Activated gamma-delta T cell treated with anti-CD3 and anti-CD28 coated beads, Interleukin-2, amount 50 U/mL, for 16 hours (primary cell): Measurements from ENCODE around the gene MTG1.
"Not testable (repeated sequence)": the region's sequence is repeated elsewhere in the genome, so short reads cannot be mapped to it uniquely, and the experiment has no call there.

ENCODE experiments used
- DNase-seq: peaks from one replicate; pipeline ENCODE4 v3.0.0-alpha.2; 2020; ENCODE audit warnings: low read depth

MTG1 gene

GRCh38 chr10:133400624-133401424 lies 6.9 kb downstream of the MTG1 start:
- no peak for DNase-seq

DNA sequence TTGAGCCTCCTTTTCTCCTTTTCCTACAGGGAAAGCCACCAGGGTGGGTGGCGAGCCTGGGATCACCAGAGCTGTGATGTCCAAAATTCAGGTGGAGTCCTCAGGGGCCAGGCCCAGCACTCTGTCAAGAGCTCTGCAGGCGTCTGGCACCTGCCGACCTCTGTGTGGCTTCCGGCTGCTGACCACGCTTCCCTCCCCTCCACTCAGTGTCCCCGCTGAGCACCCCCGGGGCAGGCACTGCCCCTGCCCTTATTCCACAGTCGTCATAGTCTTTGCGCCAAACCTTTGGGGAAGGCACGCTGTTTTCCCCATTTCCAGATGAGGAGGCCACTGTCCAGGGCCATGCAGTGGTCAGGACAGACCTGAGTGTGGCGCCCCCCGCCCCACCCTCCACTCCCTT lies 7.5 kb downstream of the MTG1 start:
- no peak for DNase-seq

DNA sequence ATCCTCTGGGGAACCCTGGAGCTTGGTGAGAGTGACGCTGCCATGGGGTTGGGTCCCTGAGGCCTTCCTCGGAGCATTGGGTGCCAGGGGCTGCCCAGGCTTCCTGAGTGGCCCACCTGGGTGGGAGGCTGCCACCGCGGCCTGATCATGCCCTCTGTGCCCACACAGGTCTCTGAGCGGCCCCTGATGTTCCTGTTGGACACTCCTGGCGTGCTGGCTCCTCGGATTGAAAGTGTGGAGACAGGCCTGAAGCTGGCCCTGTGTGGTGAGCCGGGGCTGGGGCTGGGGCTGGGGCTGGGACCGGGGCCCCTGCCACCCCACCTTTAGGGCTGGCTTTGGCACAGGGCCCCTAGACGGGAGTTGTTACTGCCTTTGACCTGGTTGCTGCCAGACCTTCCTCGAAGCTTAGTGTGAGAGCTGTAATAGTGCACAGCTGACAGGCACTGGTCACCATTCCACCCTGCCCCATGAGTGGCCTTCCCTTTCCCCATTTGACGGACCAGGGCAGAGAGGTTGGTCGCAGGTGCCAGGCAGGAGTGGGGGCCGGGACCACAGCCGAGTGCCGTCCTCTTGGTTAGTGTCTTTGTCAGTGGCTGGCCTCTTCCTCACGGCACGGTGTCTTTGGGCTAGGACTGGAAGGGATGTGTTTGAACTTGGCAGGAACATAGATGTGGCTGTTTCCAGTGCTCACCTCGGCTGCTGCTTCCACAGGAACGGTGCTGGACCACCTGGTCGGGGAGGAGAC lies 8.2 kb downstream of the MTG1 start:
- DNase-seq, result no peak

DNA sequence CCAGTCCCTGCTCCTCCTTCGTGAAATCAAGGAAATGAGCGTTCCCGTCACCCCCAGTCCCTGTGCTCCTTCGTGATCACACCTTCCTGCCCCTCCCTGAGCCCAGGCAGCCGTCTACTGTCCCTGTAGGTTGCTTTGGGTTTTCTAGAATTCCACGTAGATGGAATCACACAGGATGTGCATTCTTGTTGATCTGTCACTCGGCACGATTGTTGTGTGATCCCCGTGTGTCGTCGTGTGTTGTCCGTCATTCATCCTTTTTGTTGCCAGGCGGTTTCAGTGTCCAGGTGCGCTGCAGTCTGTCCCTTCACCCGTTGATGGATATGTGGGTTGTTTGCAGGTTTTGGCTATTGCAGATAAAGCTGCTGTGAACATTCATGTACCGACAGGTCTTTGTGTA lies 9.4 kb downstream of the MTG1 start:
- DNase-seq, result no peak

DNA sequence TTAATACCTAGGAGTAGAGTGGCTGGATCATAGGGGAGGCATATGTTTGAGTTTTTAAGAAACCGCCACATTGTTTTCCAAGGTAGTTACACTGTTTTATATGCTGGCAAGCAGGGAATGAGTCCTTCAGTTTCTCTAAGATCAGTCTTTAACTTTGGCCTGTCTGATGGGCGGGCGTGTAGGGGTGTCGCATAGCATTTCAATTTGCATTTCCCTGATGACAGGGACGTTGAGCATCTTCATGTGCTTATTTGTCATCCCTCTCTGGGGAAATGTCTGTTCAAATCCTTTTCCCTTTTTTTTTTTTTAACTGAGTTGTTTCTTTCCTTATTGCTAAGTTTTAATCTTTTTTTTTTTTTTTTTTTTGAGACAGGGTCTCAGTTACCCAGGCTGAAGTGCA lies 9.8 kb downstream of the MTG1 start:
- DNase-seq, result no peak

DNA sequence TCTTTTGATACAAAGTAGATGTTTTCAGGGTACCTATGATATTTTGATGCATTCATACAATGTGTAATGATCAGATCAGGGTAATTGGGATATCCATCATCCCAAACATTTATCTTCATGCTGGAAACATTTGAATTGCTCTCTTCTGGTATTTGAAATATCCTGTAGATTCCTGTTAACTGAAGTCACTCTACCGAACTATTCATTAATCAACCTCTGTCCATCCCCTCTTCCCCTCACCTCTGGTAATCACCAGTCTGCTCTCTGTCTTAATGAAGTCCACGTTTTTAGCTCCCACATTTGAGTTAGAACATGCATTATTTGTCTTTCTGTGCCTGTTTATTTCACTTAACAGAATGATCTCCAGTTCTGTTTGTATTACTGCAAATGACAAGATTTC lies 11.3 kb downstream of the MTG1 start:
- DNase-seq, result no peak

GRCh38 chr10:133405844-133406527 lies 12.0 kb downstream of the MTG1 start:
- DNase-seq, result no peak

DNA sequence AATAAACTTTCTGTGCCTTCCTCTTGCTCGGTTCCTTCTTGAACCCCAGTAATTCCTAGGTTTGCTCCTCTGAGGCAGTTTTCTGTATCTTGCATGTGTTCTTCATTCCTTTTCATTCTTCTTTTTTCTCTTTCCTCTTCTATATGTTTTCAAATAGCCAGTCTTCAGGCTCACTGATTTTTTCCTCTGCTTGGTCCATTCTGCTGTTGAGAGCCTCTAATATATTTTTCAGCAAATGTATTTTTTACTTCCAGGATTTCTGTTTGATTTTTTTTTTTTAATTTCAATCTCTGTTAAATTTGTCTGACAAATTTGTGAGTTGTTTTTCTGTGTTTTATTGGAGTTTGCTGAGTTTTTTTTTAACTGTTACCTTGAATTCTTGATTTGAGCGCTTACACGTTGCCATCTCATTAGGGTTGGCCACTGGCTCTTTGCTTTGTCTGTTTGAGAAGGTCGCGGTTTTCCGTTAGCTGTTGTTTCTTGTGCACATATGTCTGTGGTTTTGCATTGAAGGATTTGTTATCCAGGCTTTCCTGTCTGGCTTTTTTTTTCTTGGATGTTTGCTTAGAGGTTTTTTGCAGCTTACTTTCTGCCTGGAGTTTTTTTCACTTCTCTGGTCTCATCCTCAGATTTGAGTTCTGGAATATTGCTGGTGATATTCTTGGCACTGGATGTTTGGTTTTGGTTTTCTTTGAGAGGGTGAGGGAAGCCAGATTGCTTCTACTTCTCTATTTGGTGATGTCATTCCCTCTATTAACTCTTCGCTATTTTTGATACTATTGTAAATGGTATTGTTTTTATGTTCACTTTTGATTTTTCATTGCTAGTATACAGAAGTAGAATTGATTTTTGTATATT lies 17.8 kb downstream of the MTG1 start:
- DNase-seq, result no peak

DNA sequence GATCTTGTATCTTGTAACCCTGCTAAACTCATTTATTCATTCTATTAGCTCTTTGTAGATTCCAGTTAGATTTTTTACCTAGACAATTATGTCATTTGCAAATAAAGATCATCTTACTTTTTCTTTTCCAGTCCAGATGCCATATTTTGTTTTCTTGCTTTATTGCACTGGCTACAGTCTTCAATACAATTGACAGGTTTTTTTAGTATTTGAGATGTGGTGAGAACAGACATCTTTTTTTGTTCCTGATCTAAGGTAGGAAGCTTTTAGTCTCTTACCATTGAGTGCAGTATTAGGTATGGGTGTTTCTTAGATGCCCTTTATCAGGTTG lies 18.4 kb downstream of the MTG1 start:
- DNase-seq, result no peak

- not testable (repeated sequence) for DNase-seq
Observed at GRCh38 chr10:133414401-133414800, 20.4 kb downstream of the MTG1 start.

GRCh38 chr10:133415752-133416151 lies 21.8 kb downstream of the MTG1 start:
- DNase-seq, result no peak

- no peak for DNase-seq
Observed at GRCh38 chr10:133418289-133418993, 24.5 kb downstream of the MTG1 start.

DNA sequence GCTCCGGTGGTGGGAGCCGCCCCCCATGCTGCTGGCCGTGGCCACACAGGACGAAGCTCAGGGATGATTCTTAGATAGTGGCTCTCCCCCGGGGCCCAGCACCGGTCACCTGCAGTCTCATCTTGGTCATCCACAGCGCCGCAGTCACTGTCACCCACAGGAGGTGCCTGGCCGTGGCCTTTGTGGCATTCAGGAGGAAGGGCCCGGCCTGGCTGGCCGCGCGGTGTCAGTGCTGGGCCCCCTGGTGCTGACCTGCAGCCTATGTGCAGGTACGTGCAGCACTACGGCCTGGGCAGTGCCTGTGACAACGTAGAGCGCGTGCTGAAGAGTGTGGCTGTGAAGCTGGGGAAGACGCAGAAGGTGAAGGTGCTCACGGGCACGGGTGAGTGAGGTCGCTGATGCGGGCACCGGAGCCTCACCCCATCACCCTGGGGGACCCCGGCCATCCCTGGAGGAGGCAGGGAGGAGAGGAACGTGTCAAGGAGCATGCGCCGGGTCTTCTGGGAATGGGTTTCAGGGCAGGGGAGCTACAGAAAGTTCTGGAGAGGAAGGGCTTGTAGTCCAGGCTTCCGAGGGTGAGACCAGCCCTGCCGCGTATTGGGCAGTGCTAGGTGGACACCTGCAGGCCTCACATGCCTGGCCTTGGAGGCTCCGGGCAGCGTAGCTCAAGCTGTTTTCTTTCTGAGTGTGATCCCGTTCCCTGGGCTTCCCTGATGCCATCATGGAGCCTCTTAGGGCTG lies 25.4 kb downstream of the MTG1 start:
- DNase-seq, result no peak

DNA sequence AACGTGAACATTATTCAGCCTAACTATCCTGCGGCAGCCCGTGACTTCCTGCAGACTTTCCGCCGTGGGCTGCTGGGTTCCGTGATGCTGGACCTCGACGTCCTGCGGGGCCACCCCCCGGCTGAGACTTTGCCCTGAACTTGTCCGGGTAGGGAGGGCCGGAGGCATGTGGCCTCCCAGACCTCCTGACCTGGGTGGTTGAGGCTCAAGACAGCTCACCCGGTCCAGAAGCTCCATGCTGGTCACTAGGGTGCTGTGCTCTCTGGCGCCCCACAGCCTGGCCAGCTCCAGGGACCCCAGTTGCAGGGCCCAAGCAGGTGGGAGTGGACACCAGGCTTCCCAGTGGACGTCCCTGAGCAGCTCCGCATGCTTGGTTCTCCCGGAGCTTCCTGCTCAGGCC lies 26.1 kb downstream of the MTG1 start:
- no peak for DNase-seq

- no peak for DNase-seq
Observed at GRCh38 chr10:133420579-133420978, 26.6 kb downstream of the MTG1 start.

GRCh38 chr10:133421336-133422222 lies 27.6 kb downstream of the MTG1 start:
- DNase-seq, result no peak

GRCh38 chr10:133422223-133422806 lies 28.4 kb downstream of the MTG1 start:
- DNase-seq, result no peak

GRCh38 chr10:133422807-133423771 lies 29.1 kb downstream of the MTG1 start:
- DNase-seq, result no peak
